ENCODE results near the gene BICC1. TPM values are rescaled to one million over a fixed set of nuclear protein-coding genes. Genes with fewer than 3 reads are reported as not detected.

The BICC1 gene
- total RNA-seq, 1 donor from 2014 or later, result 2.4 TPM

DNA sequence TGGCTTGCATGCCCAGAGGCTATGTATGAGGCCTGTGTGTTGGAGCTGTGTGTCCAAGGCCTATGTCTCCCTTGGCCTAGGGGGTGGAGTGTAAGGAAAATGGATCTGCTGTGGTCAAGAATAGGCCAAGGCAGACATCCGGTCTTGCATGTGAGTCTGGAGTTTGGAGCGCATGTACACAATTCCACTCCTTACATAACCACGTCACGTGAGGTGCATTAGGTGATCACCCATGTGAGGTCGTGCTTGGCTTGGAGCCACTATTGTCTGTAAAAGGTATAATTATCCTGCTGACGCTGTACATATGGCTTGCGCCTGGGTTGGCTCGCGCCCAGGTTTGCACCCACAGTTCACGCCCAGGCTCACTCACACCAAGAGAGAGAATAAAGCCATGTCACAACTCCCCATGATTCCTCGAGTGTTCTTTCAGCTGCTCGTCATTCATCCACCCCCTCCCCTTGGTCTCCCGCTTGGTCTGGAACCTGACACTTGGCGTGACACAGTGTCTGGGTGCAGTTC is 105.5 kb downstream of the BICC1 start:
- H3K4me3 Mint-ChIP-seq, result no peak overlapping the region

DNA sequence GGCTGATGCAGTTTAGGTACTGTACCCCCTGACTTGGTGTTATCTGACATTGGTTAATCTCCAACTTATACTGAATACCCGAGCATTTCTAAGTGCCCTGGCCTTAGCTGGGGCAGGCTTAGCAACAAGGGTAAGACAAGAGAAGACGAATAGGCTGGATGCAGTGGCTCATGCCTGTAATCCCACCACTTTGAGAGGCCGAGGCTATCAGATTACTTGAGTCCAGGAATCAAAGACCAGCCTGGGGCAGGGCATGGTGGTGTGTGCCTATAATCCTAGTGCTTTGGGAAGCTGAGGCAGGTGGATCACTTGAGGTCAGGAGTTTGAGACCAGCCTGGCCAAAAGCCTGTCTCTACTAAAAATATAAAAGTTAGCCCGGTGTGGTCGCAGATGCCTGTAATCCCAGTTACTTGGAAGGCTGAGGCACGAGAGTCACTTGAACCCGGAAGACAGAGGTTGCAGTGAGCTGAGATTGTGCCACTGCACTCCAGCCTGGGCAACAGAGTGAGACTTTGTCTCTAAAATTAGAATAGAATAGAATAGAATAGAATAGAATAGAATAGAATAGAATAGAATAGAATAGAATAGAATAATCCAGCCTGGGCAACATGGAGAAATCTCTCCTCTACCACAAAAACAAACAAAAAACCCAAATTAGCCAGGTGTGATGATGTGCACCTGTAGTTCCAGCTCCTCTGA is 108.9 kb downstream of the BICC1 start:
- no peaks in the 10 kb centered on the region for H3K9me3 Mint-ChIP-seq
- no peak overlapping the region for H3K4me3 Mint-ChIP-seq
- TF ChIP-seq, protein P1, sequence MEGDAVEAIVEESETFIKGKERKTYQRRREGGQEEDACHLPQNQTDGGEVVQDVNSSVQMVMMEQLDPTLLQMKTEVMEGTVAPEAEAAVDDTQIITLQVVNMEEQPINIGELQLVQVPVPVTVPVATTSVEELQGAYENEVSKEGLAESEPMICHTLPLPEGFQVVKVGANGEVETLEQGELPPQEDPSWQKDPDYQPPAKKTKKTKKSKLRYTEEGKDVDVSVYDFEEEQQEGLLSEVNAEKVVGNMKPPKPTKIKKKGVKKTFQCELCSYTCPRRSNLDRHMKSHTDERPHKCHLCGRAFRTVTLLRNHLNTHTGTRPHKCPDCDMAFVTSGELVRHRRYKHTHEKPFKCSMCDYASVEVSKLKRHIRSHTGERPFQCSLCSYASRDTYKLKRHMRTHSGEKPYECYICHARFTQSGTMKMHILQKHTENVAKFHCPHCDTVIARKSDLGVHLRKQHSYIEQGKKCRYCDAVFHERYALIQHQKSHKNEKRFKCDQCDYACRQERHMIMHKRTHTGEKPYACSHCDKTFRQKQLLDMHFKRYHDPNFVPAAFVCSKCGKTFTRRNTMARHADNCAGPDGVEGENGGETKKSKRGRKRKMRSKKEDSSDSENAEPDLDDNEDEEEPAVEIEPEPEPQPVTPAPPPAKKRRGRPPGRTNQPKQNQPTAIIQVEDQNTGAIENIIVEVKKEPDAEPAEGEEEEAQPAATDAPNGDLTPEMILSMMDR (conservative IDR thresholded peaks at IDR 0.05), result no peak
- H3K36me3 Mint-ChIP-seq (ENCODE audit: low read depth), result no peaks in the 10 kb centered on the region
- no peak for DNase-seq (ENCODE audit: low read depth, low spot score)
- H3K27me3 Mint-ChIP-seq (ENCODE audit: low read depth), result no peaks in the 10 kb centered on the region
- no peaks in the 10 kb centered on the region for H3K4me1 Mint-ChIP-seq
- H3K27ac Mint-ChIP-seq (ENCODE audit: unreplicated experiment), result no peak overlapping the region

More for the DNA sequence above, 105.5 kb downstream of the BICC1 start:
- Mint-ChIP-seq H3K9me3 (no peaks in the 10 kb centered on the region), H3K27ac (ENCODE audit: unreplicated experiment) (no peak overlapping the region), H3K4me1 (no peaks in the 10 kb centered on the region), H3K27me3 (ENCODE audit: low read depth) (no peaks in the 10 kb centered on the region), H3K36me3 (ENCODE audit: low read depth) (no peaks in the 10 kb centered on the region)
- DNase-seq (ENCODE audit: low read depth, low spot score), result no peak
- TF ChIP-seq, protein P1 (conservative IDR thresholded peaks at IDR 0.05), result no peak

DNA sequence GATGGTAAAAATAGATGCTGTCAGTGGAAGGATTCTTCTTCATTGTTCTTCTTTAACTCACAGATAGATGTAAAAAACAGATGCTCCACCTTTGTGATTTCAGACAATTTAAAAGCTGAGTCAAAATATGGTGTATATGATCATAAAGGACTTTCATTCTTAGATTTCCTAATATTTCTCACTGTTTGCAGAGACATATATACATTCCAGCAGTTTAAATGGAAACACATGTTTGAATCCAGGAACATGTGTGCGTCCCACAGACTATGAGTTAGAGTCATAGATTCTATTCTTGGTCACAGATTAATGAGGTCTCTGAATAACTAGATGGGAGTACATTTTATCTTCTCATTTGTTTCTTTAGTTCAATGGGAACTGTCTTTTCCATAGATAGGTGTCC is 109.6 kb downstream of the BICC1 start:
- Mint-ChIP-seq H3K27ac (ENCODE audit: unreplicated experiment) (no peak overlapping the region), H3K27me3 (ENCODE audit: low read depth) (no peaks in the 10 kb centered on the region), H3K9me3 (no peaks in the 10 kb centered on the region), H3K4me1 (no peaks in the 10 kb centered on the region), H3K36me3 (ENCODE audit: low read depth) (no peaks in the 10 kb centered on the region), H3K4me3 (no peak overlapping the region)
- DNase-seq (ENCODE audit: low read depth, low spot score), result no peak
- TF ChIP-seq, protein P1 (conservative IDR thresholded peaks at IDR 0.05), result no peak

GRCh38 chr10:58625070-58625469 is 112.4 kb downstream of the BICC1 start:
- TF ChIP-seq, protein P1 (conservative IDR thresholded peaks at IDR 0.05), result no peak
- Mint-ChIP-seq H3K27ac (ENCODE audit: unreplicated experiment) (no peak overlapping the region), H3K27me3 (ENCODE audit: low read depth) (no peaks in the 10 kb centered on the region), H3K9me3 (no peaks in the 10 kb centered on the region), H3K36me3 (ENCODE audit: low read depth) (no peaks in the 10 kb centered on the region), H3K4me1 (no peaks in the 10 kb centered on the region), H3K4me3 (no peak overlapping the region)
- no peak for DNase-seq (ENCODE audit: low read depth, low spot score)

DNA sequence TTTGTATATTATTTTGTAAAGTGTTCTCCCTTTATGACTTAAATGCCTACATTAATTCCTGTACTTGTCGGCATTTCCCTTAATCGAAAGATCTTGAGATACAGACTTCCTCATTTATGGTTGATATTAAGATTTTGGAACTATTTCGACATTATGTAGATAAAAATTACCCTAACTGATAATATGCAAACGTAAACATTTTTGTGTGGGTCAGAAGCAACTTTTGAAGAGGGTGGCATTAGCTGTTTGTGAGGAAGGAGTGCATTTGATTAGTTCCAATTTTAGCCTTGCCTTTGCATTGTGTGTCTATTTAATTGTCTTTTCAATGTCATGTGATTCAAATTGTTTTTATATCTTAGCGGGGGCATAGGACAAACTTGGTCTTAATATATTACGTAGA is 114.7 kb downstream of the BICC1 start:
- no peaks in the 10 kb centered on the region for H3K27me3 Mint-ChIP-seq (ENCODE audit: low read depth)
- no peaks in the 10 kb centered on the region for H3K4me1 Mint-ChIP-seq
- H3K27ac Mint-ChIP-seq (ENCODE audit: unreplicated experiment), result no peak overlapping the region
- TF ChIP-seq, protein P1 (conservative IDR thresholded peaks at IDR 0.05), result no peak
- no peak overlapping the region for H3K4me3 Mint-ChIP-seq
- no peak for DNase-seq (ENCODE audit: low read depth, low spot score)
- H3K9me3 Mint-ChIP-seq, result no peaks in the 10 kb centered on the region
- no peaks in the 10 kb centered on the region for H3K36me3 Mint-ChIP-seq (ENCODE audit: low read depth)

Measured in neural crest cell (in vitro differentiated cells).